Breast epithelium (tissue), 3 donors: Measurements from ENCODE around the gene WFDC12.

Experiments used
- CTCF ChIP-seq, 3 donors: fragments of 450-650 bp; IDR thresholded peaks; one replicate each; pipeline ENCODE4 v1.5.1; 2016 to 2017; ENCODE audit warnings: antibody characterized with exemption in 3 of 3, mild to moderate bottlenecking in 3 of 3, moderate library complexity in 3 of 3
- POLR2A ChIP-seq: fragments of 450-650 bp; IDR thresholded peaks from one replicate; pipeline ENCODE4 v1.6.1; 2016; ENCODE audit warnings: antibody characterized with exemption, mild to moderate bottlenecking, moderate library complexity

GRCh38 chr20:45112754-45113153 lies 11.5 kb downstream of the WFDC12 start:
- TF ChIP-seq CTCF (IDR thresholded peaks at IDR 0.05) = no peak
- no peak for TF ChIP-seq POLR2A
